Activated T-cell treated with anti-CD3 and anti-CD28 coated beads for 24 hours (primary cell): ENCODE data around the gene SLFN14.
"Not testable (repeated sequence)": the region's sequence is repeated elsewhere in the genome, so short reads cannot be mapped to it uniquely, and the experiment has no call there.

ENCODE experiments used
- DNase-seq: peaks from one replicate; pipeline ENCODE4 v3.0.0-alpha.2; 2020; ENCODE audit warnings: low read depth

SLFN14 gene

DNA sequence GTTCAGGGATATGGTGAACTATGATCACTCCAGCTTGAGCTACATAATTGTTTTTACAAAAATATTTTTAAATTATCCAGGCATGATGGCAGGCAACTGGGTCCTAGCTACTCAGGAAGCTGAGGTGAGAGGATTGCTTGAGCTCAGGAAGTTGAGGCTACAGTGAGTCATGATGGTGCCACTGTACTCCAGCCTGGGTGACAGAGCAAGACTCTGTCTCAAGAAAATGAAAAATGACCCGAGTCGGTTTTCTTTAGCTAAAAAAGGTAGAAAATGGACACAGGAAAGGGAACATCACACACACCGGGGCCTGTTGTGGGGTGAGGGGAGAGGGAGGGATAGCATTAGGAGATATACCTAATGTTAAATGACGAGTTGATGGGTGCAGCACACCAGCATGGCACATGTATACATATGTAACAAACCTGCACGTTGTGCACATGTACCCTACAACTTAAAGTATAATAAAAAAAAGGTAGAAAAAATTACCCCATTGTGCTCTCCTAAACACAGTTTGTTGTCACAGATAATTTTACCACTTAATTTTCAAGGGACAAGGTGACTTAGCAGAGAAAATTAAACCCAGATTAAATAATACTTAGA lies 38.9 kb downstream of the SLFN14 start:
- peak; percentile 30 for DNase-seq

DNA sequence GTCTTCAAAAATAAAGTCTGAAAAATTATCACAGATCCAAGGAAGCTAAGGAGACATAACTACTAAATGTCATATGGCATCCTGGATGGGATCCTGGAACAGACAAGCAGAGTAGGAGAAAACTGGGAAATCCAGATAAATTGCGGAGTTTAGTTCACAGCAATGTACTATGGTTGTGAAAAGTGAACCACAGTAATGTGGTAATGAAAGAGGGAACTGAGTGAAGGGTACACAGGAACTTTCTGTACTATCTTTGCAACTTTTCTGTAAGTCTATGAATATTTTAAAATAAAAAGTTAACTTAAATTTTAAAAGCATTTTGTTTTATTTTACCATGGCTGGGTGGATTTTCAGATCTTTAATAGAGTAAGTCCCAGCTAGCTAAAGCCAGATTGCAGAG lies 39.5 kb downstream of the SLFN14 start:
- DNase-seq, result no peak

DNA sequence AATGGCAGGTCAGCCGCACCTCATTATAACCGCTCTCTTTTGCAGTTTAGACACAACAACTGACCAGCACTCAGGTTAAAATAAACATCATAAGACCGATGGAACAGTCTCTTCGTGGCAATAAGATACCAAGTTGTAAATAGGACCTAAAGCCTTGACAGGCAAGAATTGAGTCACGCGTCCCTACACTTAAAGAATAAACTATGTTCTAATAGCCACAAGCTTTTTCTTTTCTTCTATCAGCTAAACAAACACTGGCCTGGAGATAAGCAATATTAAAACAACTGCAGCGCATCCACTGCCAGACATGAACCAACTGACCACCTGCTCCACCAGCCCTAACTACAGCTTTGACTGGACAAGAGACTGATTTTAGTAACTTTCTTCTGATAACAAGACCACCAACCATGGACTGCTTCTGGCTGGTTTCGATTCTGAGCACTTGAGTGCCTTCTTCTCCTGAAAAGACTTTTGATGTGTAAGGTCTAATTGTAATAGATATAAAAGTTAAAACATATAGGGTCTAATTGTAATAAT lies 40.6 kb downstream of the SLFN14 start:
- DNase-seq, result no peak

DNA sequence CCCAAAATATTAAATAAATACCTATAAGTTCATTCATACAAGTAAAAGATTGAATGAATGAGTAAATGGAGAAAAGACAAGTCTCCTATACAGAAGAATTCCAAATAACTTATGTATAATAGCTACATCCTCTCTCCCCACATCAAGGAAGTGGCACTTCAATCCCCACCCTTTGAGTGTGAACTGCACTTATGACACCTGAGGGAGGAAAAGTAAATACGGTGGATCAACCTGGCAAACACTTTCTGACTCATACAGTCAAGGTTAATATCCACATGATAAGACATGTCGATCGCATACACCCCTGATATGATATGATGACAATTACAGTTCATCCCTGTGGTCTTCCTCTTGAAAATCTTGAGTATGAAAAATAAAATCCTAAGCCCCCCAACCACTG lies 41.2 kb downstream of the SLFN14 start:
- DNase-seq, result no peak

DNA sequence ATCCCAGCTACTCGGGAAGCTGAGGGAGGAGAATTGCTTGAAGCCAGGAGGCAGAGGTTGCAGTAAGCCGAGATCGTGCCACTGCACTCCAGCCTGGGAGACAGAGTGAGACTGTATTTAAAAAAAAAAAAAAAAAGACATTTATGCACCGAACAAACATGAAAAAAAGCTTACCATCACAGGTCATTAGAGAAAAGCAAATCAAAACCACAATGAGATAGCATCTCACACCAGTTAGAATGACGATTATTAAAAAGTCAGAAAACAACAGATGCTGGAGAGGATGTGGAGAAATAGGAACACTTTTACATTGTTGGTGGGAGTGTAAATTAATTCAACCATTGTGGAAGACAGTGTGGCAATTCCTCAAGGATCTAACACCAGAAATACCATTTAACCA lies 42.2 kb downstream of the SLFN14 start:
- not testable (repeated sequence) for DNase-seq

DNA sequence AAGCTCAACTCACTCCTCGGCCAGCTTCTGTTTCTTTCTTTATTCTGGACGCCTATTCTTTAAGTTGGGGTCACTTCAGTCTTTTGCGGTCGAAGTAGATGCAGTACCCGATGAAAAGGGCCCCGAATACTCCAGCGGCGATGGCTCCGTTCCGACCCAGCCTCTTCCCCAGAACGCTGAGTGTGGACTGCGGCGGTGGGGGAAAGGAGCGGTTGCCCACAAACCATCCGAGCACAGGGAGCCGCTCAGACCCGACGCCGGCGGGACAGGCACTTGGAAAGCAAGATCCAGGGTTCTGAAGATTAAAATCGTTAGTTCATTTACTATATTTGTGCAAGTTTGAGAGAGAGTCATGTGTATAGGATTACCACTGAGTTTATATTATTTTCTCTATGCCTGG lies 45.6 kb downstream of the SLFN14 start:
- DNase-seq, result no peak

DNA sequence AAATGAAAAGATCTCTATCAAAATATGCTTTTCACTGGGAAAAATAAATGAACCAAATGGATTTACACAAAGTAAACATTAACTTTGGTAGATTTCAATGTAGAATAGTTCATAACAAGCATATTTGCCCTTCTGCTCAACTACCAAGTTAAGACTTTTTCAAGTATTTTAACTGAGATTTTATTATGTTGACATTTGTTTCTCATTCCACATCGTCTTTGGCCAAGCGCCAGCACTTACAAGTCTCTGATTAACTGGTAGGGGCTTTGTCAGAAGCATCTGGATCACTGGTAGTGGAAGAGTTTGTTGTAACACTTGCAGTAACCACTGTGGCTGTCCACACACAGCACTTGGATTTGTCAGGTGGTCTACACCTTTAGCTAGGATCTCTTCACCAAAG lies 46.1 kb downstream of the SLFN14 start:
- DNase-seq, result no peak
